K562 (cell line): ENCODE results near the gene ERBB3. TPM values are rescaled to one million over a fixed set of nuclear protein-coding genes. Genes with fewer than 3 reads are reported as not detected.
"Not testable (repeated sequence)": the region's sequence is repeated elsewhere in the genome, so short reads cannot be mapped to it uniquely, and the experiment has no call there.

ENCODE experiments used
- ATAC-seq: fragments of 200-7000 bp; cut with Tn5 transposase; 3 replicates; pipeline ENCODE4 v1.9.1; 2020; ENCODE audit warnings: moderate library complexity
- BruUV-seq: library from RNA; stranded (reverse); fragments of 400-500 nt; replicated peaks from 2 replicates; lab custom pipeline; 2021; lab: Mats Ljungman, UMichigan
- CTCF ChIA-PET: fragments of 300-600 bp; formaldehyde crosslinking; extraction: SDS; loops from one replicate; lab custom pipeline; 2021; ENCODE audit warnings: low intra/inter-chr PET ratio; lab: Yijun Ruan, JAX
- POLR2A ChIA-PET: fragments of 300-600, 350-650 bp; sonication (Branson Sonifier 250); formaldehyde crosslinking; extraction: SDS; loops from one replicate; lab custom pipeline; 2021; ENCODE audit warnings: antibody characterized with exemption, inconsistent platforms; lab: Yijun Ruan, JAX
- DNase-seq, 4 experiments: peaks; one replicate each; pipeline versions ENCODE4 v3.0.0 to v3.0.0-alpha.2; 2011 to 2018; ENCODE audit warnings: low spot score in 3 of 4, mixed read lengths in 3 of 4; ENCODE audit errors: extremely low read depth in 1 of 4
- FAIRE-seq: peaks from 2 replicates; lab custom pipeline; 2011; peaks lifted over from hg19 to GRCh38; lab: Jason Lieb, UNC
- H2AFZ ChIP-seq: 2 replicates; pipeline ENCODE4 v1.6.0; 2011; ENCODE audit warnings: low read depth, low read length, control low read depth, inconsistent platforms
- H3K27ac ChIP-seq: fragments of 200-600 bp; 3 replicates; pipeline ENCODE4 v1.8.0; 2011; ENCODE audit warnings: low read depth, mild to moderate bottlenecking, control low read depth, inconsistent platforms, low read length, moderate library complexity, mixed read lengths; ENCODE audit errors: extremely low read depth
- H3K27me3 ChIP-seq, 2 experiments: fragments of 300-600 bp in 1 of 2; 2 replicates in 1 of 2; 3 replicates in 1 of 2; pipeline versions ENCODE4 v1.6.0 to v1.8.0; 2011; ENCODE audit warnings: inconsistent platforms in 2 of 2, low read length in 2 of 2, mild to moderate bottlenecking in 1 of 2, mixed read lengths in 1 of 2, moderate library complexity in 1 of 2; ENCODE audit not compliant: control insufficient read depth in 2 of 2, insufficient read depth in 2 of 2
- H3K36me3 ChIP-seq: fragments of 300-600 bp; 3 replicates; pipeline ENCODE4 v1.8.0; 2011; ENCODE audit warnings: mild to moderate bottlenecking, low read length, inconsistent platforms; ENCODE audit not compliant: control insufficient read depth, insufficient read depth
- H3K4me1 ChIP-seq, 2 experiments: fragments of 200-600 bp in 1 of 2; replicated peaks in 1 of 2; 2 replicates in 1 of 2; 3 replicates in 1 of 2; pipeline versions ENCODE4 v1.5.1 to v1.8.0; 2011; ENCODE audit warnings: inconsistent platforms in 2 of 2, low read length in 2 of 2, mild to moderate bottlenecking in 1 of 2, mixed read lengths in 1 of 2, moderate library complexity in 1 of 2; ENCODE audit not compliant: control insufficient read depth in 2 of 2, insufficient read depth in 2 of 2
- H3K4me2 ChIP-seq: 2 replicates; pipeline ENCODE4 v1.6.1; 2011; ENCODE audit warnings: low read length, control low read depth, inconsistent platforms, mixed read lengths; ENCODE audit not compliant: insufficient read depth
- H3K4me3 ChIP-seq: fragments of 200-600 bp; sonication (generic), shearing (Covaris generic); 2 replicates; pipeline ENCODE4 v1.5.1; 2016; ENCODE audit warnings: control low read depth, inconsistent platforms
- H3K79me2 ChIP-seq: fragments of 200-600 bp; 3 replicates; pipeline ENCODE4 v1.8.0; 2011; ENCODE audit warnings: low read length, inconsistent platforms; ENCODE audit not compliant: control insufficient read depth, insufficient read depth
- H3K9ac ChIP-seq, 2 experiments: 2 replicates each; pipeline versions ENCODE4 v1.6.0 to v1.6.1; 2011; ENCODE audit warnings: low read depth in 2 of 2, low read length in 2 of 2, control low read depth in 1 of 2, inconsistent platforms in 1 of 2, mild to moderate bottlenecking in 1 of 2, mixed read lengths in 1 of 2; ENCODE audit not compliant: insufficient read depth in 1 of 2
- H3K9me1 ChIP-seq: one replicate; pipeline ENCODE4 v1.6.0; 2011; ENCODE audit warnings: inconsistent platforms, mild to moderate bottlenecking, low read length, moderate library complexity; ENCODE audit not compliant: control insufficient read depth, insufficient read depth
- H3K9me3 ChIP-seq: replicated peaks from 2 replicates; pipeline ENCODE4 v1.5.1; 2011; ENCODE audit warnings: low read depth, low read length, inconsistent platforms; ENCODE audit not compliant: control insufficient read depth, insufficient read depth
- H4K20me1 ChIP-seq: replicated peaks from 2 replicates; pipeline ENCODE4 v1.6.1; 2011; ENCODE audit warnings: low read length, inconsistent platforms, mixed read lengths; ENCODE audit not compliant: control insufficient read depth, insufficient read depth
- CC2D1A ChIP-seq: fragments of 450-650 bp; IDR thresholded peaks from 2 replicates; pipeline ENCODE4 v1.6.1; 2017; ENCODE audit warnings: mild to moderate bottlenecking
- CHD1 ChIP-seq: fragments of 200-600 bp; sonication (generic); IDR thresholded peaks from one replicate; pipeline ENCODE4 v1.6.1; 2012; ENCODE audit warnings: mild to moderate bottlenecking, moderate library complexity, low read length, inconsistent platforms
- CREM ChIP-seq: IDR thresholded peaks from 2 replicates; pipeline ENCODE4 v1.6.1; 2014; ENCODE audit warnings: antibody characterized with exemption, low read depth
- HCFC1 ChIP-seq: IDR thresholded peaks from 2 replicates; pipeline ENCODE4 v1.6.1; 2012; ENCODE audit warnings: low read depth, low read length, improper control_type of control experiment
- HDGF ChIP-seq: fragments of 450-650 bp; IDR thresholded peaks from 2 replicates; pipeline ENCODE4 v1.6.1; 2016
- NELFE ChIP-seq: IDR thresholded peaks from 2 replicates; pipeline ENCODE4 v1.6.1; 2011; ENCODE audit warnings: mild to moderate bottlenecking; ENCODE audit not compliant: insufficient read depth, insufficient read length
- PML ChIP-seq: IDR thresholded peaks from 2 replicates; pipeline ENCODE4 v1.6.1; 2012; ENCODE audit warnings: low read length, inconsistent platforms
- POLR2A ChIP-seq: fragments of 450-650 bp; conservative IDR thresholded peaks from 2 replicates; pipeline ENCODE4 v1.6.1; 2016
- RB1 ChIP-seq: fragments of 450-650 bp; IDR thresholded peaks from 2 replicates; pipeline ENCODE4 v1.6.1; 2017; ENCODE audit warnings: low read depth, mild to moderate bottlenecking
- RBFOX2 ChIP-seq: fragments of 200-400 bp; formaldehyde crosslinking; IDR thresholded peaks from 2 replicates; pipeline ENCODE4 v1.6.1; 2017; ENCODE audit warnings: low read depth, mild to moderate bottlenecking, low read length, moderate library complexity
- SRF ChIP-seq, 2 experiments: fragments of 250-450, 450-650 bp in 1 of 2; sonication (Bioruptor Pico) in 1 of 2; sonication (generic) in 1 of 2; formaldehyde crosslinking; IDR thresholded peaks; 2 replicates each; pipeline versions ENCODE4 v1.5.0 to v1.5.1; 2020 to 2022; ENCODE audit warnings: mild to moderate bottlenecking in 1 of 2, missing genetic modification reagents in 1 of 2
- STAT5B ChIP-seq: fragments of 250-450 bp; sonication (Bioruptor Pico); IDR thresholded peaks from 2 replicates; pipeline ENCODE4 v1.8.0; 2021; ENCODE audit warnings: mild to moderate bottlenecking, inconsistent platforms
- TARDBP ChIP-seq: fragments of 450-650 bp; IDR thresholded peaks from 2 replicates; pipeline ENCODE4 v1.6.1; 2016
- ZNF12 ChIP-seq: sonication (generic); formaldehyde crosslinking; IDR thresholded peaks from 2 replicates; pipeline ENCODE4 v1.4.0; 2020; ENCODE audit warnings: mild to moderate bottlenecking, missing genetic modification reagents
- ZNF253 ChIP-seq: fragments of 250-450 bp; sonication (Bioruptor Pico); conservative IDR thresholded peaks from 2 replicates; pipeline ENCODE4 v1.6.1; 2021; ENCODE audit warnings: mild to moderate bottlenecking
- WGBS: fragments of 100-300 bp; shearing (Covaris generic); methylation state at CpG from one replicate; pipeline ENCODE4 v1.1.6; 2016; ENCODE audit warnings: low coverage, mixed read lengths; ENCODE audit not compliant: insufficient coverage; ENCODE audit errors: missing lambda C conversion rate; 5-methylcytosine and 5-hydroxymethylcytosine counted together
- in situ Hi-C: fragments of 300-500 bp; cut with MboI; formaldehyde crosslinking; loops from 4 replicates; pipeline ENCODE4 v1.15.0; 2018; ENCODE audit warnings: inconsistent platforms, mixed read lengths
- intact Hi-C: fragments of 100-400 bp; cut with micrococcal nuclease; formaldehyde crosslinking; loops from 2 replicates; pipeline ENCODE4 v1.14.2; 2022
- polyA plus RNA-seq, 8 experiments: library from polyadenylated mRNA; depleted of rRNA in 4 of 8; stranded (reverse) in 5 of 8; unstranded in 3 of 8; fragments of >200 nt; fragmentation: Nextera tagmentation in 2 of 8; fragmentation: Illumina TruSeq in 1 of 8; extraction: Ambion mirVana in 2 of 8; extraction: Trizol in 1 of 8; gene quantifications; 2 replicates each; pipeline versions ENCODE4 v1.2.1 to v1.2.3, GENCODE V29; 2011 to 2014; ENCODE audit warnings: inconsistent platforms in 1 of 8, missing spikeins in 1 of 8
- total RNA-seq, 7 experiments: library from RNA; depleted of rRNA in 6 of 7; stranded (reverse); fragments of >200 nt in 6 of 7; fragmentation: Illumina TruSeq in 2 of 7; extraction: Trizol in 2 of 7; gene quantifications; 2 replicates each; pipeline versions ENCODE4 v1.2.1 to v1.2.3, GENCODE V29; 2011 to 2021; ENCODE audit warnings: low replicate concordance in 1 of 7
- TF ChIP-seq, protein P1 (sequence below), 2 experiments: fragments of 150-350 bp in 1 of 2; IDR thresholded peaks; 2 replicates each; pipeline ENCODE4 v1.6.1; 2012 to 2016; ENCODE audit warnings: low read depth in 2 of 2, low read length in 2 of 2, mild to moderate bottlenecking in 1 of 2, moderate library complexity in 1 of 2

Gene ERBB3
- total and polyA plus RNA-seq, 9 of the 15 experiments (the other 6 are each of a cell fraction or from before 2014, with no cell fraction given) = 1.5 to 5.4 (median 3.8) TPM

DNA sequence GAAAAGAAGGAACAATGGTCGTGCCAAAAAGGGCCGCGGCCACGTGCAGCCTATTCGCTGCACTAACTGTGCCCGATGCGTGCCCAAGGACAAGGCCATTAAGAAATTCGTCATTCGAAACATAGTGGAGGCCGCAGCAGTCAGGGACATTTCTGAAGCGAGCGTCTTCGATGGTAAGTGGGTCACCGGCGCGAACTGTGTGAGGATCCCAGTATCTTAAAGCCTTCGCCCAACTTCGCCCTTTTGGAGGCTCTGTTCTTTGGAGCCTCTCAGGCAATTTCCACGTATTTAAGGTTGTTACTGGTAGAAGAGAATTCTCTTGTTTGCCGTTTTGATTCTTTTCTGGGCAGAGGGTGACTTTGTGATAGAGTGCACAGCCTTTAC lies 37.5 kb upstream of the ERBB3 start:
- WGBS = 0% methylated on average over 13 of the region's 20 CpGs
- H4K20me1 ChIP-seq, DNase-seq, H3K27me3 ChIP-seq, ATAC-seq, H3K9me1 ChIP-seq, FAIRE-seq, H3K9me3 ChIP-seq, in situ Hi-C loops, H2AFZ ChIP-seq, POLR2A ChIA-PET: not testable (repeated sequence)
- Histone ChIP-seq H3K36me3 (peaks cover 46% of the 10 kb centered on the region), H3K79me2 (peaks cover 27% of the 10 kb centered on the region), H3K4me1 (peaks cover 15 to 22% of the 10 kb centered on the region in 2 experiments; a peak in 4 of 5 replicates), H3K4me3 (peak overlapping the region; percentile 83), H3K9ac (peak overlapping the region; percentile 96 to 97), H3K27ac (peak overlapping the region; percentile 98), H3K4me2 (peak overlapping the region; percentile 93)
- BruUV-seq = TSS peak; percentile 83
- 0 out of 2 replicates have a peak, but pooled peaks have one; percentile 23 for TF ChIP-seq ZNF253 (CRISPR knock-in tag)
- peak; percentile 2; the same call in 1 of the 2 replicates for TF ChIP-seq RBFOX2
- TF ChIP-seq RB1 = 0 out of 2 replicates have a peak, but pooled peaks have one; percentile 4
- TF ChIP-seq CHD1 = peak; percentile 89
- TF ChIP-seq ZNF12 (CRISPR knock-in tag) = 0 out of 2 replicates have a peak, but pooled peaks have one; percentile 1
- intact Hi-C loops = loop anchor here (5.0 to 10.0 kb wide), 2 partner anchors 182 to 215 kb away; partner anchors contain the start of genes DNAJC14, NABP2 and RNF41
- CTCF ChIA-PET = interaction anchor here (0.5 to 2.1 kb wide), 2 partner anchors 124 to 303 kb away, joined by 3 to 10 read pairs; no protein-coding TSS in a partner anchor

DNA sequence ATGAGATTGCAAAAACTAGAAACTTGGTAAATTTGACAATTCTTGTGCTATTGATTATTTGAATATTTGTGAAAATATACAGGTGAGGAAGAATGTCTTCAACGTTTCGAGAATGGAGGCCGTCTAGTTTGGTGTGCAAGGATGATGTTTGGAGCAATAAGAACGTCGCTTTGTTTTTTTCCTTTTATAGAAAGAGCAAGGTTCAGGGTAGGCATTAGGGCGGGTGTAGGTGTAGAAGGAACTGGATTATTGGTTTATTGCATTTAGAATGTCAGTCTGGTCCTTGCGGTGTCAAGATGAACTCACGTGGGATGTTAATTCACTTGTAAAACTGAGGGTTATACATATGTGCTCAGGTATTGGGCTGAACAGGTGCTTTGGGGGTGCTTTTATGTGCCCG lies 37.1 kb upstream of the ERBB3 start:
- no peak for FAIRE-seq
- in situ Hi-C loops = no loop called here
- TF ChIP-seq CREM (no peak), NELFE (no peak), CC2D1A (no peak), SRF (CRISPR knock-in tag; IDR thresholded peaks at IDR 0.05) (no peak), HCFC1 (no peak), PML (no peak), HDGF (no peak), TARDBP (no peak), STAT5B (CRISPR knock-in tag) (no peak), POLR2A (no peak)
- TF ChIP-seq, protein P1, sequence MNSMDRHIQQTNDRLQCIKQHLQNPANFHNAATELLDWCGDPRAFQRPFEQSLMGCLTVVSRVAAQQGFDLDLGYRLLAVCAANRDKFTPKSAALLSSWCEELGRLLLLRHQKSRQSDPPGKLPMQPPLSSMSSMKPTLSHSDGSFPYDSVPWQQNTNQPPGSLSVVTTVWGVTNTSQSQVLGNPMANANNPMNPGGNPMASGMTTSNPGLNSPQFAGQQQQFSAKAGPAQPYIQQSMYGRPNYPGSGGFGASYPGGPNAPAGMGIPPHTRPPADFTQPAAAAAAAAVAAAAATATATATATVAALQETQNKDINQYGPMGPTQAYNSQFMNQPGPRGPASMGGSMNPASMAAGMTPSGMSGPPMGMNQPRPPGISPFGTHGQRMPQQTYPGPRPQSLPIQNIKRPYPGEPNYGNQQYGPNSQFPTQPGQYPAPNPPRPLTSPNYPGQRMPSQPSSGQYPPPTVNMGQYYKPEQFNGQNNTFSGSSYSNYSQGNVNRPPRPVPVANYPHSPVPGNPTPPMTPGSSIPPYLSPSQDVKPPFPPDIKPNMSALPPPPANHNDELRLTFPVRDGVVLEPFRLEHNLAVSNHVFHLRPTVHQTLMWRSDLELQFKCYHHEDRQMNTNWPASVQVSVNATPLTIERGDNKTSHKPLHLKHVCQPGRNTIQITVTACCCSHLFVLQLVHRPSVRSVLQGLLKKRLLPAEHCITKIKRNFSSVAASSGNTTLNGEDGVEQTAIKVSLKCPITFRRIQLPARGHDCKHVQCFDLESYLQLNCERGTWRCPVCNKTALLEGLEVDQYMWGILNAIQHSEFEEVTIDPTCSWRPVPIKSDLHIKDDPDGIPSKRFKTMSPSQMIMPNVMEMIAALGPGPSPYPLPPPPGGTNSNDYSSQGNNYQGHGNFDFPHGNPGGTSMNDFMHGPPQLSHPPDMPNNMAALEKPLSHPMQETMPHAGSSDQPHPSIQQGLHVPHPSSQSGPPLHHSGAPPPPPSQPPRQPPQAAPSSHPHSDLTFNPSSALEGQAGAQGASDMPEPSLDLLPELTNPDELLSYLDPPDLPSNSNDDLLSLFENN (IDR thresholded peaks at IDR 0.05; ENCODE audit: low read depth in 2 of 2, low read length in 2 of 2) = no peak

More for the DNA sequence above, 37.1 kb upstream of the ERBB3 start:
- Histone ChIP-seq H3K9me1 (no peaks in the 10 kb centered on the region), H3K36me3 (peaks cover 43% of the 10 kb centered on the region), H2AFZ (no peak overlapping the region), H4K20me1 (no peaks in the 10 kb centered on the region; the same call in 1 of the 2 replicates), H3K9ac (peak overlapping the region; percentile 96 to 97; a peak in 3 of 4 replicates), H3K79me2 (peaks cover 27% of the 10 kb centered on the region), H3K9me3 (no peaks in the 10 kb centered on the region), H3K4me2 (peak overlapping the region; percentile 93), H3K4me3 (peak overlapping the region; percentile 83), H3K27me3 (no peaks in the 10 kb centered on the region), H3K27ac (peak overlapping the region; percentile 98; the same call in 2 of the 3 replicates), H3K4me1 (peaks cover 15 to 20% of the 10 kb centered on the region in 2 experiments; a peak in 4 of 5 replicates)
- 3% methylated on average over 9 of the region's 9 CpGs for WGBS
- no peak for DNase-seq
- ATAC-seq = no peak
- BruUV-seq = no TSS peak
- intact Hi-C loops = loop anchor here (5.0 to 10.0 kb wide), 2 partner anchors 182 to 216 kb away; partner anchors contain the start of genes DNAJC14, NABP2 and RNF41
- ChIA-PET CTCF (no interaction called here), POLR2A (no interaction called here)
